Measurements from ENCODE around the gene NLRP12. TPM values are rescaled to one million over a fixed set of nuclear protein-coding genes. Genes with fewer than 3 reads are reported as not detected.
"Not testable (repeated sequence)": the region's sequence is repeated elsewhere in the genome, so short reads cannot be mapped to it uniquely, and the experiment has no call there.

NLRP12 gene
- total RNA-seq, 1 donor from 2014 or later = not detected

GRCh38 chr19:53771144-53771543 lies 53.0 kb downstream of the NLRP12 start:
- peaks cover 7% of the 10 kb centered on the region for H3K4me1 Mint-ChIP-seq (ENCODE audit: unreplicated experiment)
- H3K27me3 Mint-ChIP-seq = peaks cover 6% of the 10 kb centered on the region
- H3K36me3 Mint-ChIP-seq = no peaks in the 10 kb centered on the region
- H3K4me3 Mint-ChIP-seq = peak overlapping the region; percentile 46
- no peak for DNase-seq (ENCODE audit: extremely low spot score, unreplicated experiment)
- no peak for TF ChIP-seq CTCF (conservative IDR thresholded peaks at IDR 0.05)
- no peaks in the 10 kb centered on the region for H3K9me3 Mint-ChIP-seq
- peak overlapping the region; percentile 89 for H3K27ac Mint-ChIP-seq

- not testable (repeated sequence) for H3K4me1 Mint-ChIP-seq (ENCODE audit: unreplicated experiment); H3K27me3 Mint-ChIP-seq; H3K36me3 Mint-ChIP-seq; H3K9me3 Mint-ChIP-seq; H3K4me3 Mint-ChIP-seq; DNase-seq (ENCODE audit: extremely low spot score, unreplicated experiment)
- peak overlapping the region; percentile 30 for H3K27ac Mint-ChIP-seq
These were observed 54.3 kb downstream of the NLRP12 start for GRCh38 chr19:53769696-53770309.

- Mint-ChIP-seq H3K36me3 (no peaks in the 10 kb centered on the region), H3K27ac (peak overlapping the region; percentile 30), H3K27me3 (peaks cover 6% of the 10 kb centered on the region), H3K4me1 (ENCODE audit: unreplicated experiment) (peaks cover 7% of the 10 kb centered on the region), H3K4me3 (no peak overlapping the region), H3K9me3 (no peaks in the 10 kb centered on the region)
- no peak for DNase-seq (ENCODE audit: extremely low spot score, unreplicated experiment)
- TF ChIP-seq CTCF (conservative IDR thresholded peaks at IDR 0.05) = no peak
These were observed 55.7 kb downstream of the NLRP12 start for GRCh38 chr19:53768401-53768800.

- not testable (repeated sequence) for H3K27me3 Mint-ChIP-seq; H3K4me1 Mint-ChIP-seq (ENCODE audit: unreplicated experiment)
These were observed 65.1 kb downstream of the NLRP12 start for GRCh38 chr19:53758991-53759390.

More at GRCh38 chr19:53758991-53759390, 65.1 kb downstream of the NLRP12 start:
- H3K4me3 Mint-ChIP-seq; DNase-seq (ENCODE audit: extremely low spot score, unreplicated experiment); H3K9me3 Mint-ChIP-seq; H3K36me3 Mint-ChIP-seq; H3K27ac Mint-ChIP-seq: not testable (repeated sequence)

Small RNA genes lying within 50 kb of the gene (microRNA-seq; reads per million reads assigned to microRNA genes)
- gene MIR1283-2 (not detected), gene MIR371A (not detected), gene MIR372 (304 reads per million, percentile 73 among the genes with 10 or more reads in this experiment), gene MIR373 (62.2 reads per million, percentile 57 among the genes with 10 or more reads in this experiment), gene MIR516A1 (not detected), gene MIR516A2 (not detected), gene MIR519A1 (10.7 reads per million, percentile 33 among the genes with 10 or more reads in this experiment), gene MIR521-1 (not detected), gene MIR522 (87.0 reads per million, percentile 62 among the genes with 10 or more reads in this experiment), gene MIR527 (2.8 reads per million, percentile 3 among the genes with 10 or more reads in this experiment)

Other genes starting within 250 kb of the NLRP12 start
- not detected in 2 replicates for gene DPRX, start 192.3 kb downstream of the NLRP12 start, total RNA-seq (ENCODE audit: low replicate concordance)
- gene MYADM, start 43.6 kb upstream of the NLRP12 start, total RNA-seq (ENCODE audit: low replicate concordance) = 69.5 and 73.5 TPM in 2 replicates
- gene PRKCG, start 57.9 kb upstream of the NLRP12 start, total RNA-seq (ENCODE audit: low replicate concordance) = 2.4 and 3.1 TPM in 2 replicates
- gene CACNG7, start 85.0 kb upstream of the NLRP12 start, total RNA-seq (ENCODE audit: low replicate concordance) = 0.67 and 6.0 TPM in 2 replicates
- 0.05 and 0.97 TPM in 2 replicates for gene CACNG8, start 138.6 kb upstream of the NLRP12 start, total RNA-seq (ENCODE audit: low replicate concordance)
- 0.27 and 0.98 TPM in 2 replicates for gene CACNG6, start 167.3 kb upstream of the NLRP12 start, total RNA-seq (ENCODE audit: low replicate concordance)
- gene VSTM1, start 239.6 kb upstream of the NLRP12 start, total RNA-seq (ENCODE audit: low replicate concordance) = not detected in 2 replicates